ENCODE measurements around the gene MRC1. TPM values are rescaled to one million over a fixed set of nuclear protein-coding genes. Genes with fewer than 3 reads are reported as not detected.

The MRC1 gene
- total RNA-seq, 4 donors from 2014 or later = 9.8 to 88.6 (median 50.3) TPM

- no peak for ATAC-seq
- Histone ChIP-seq H3K4me1 (peaks cover 0 to 48% (median 2%) of the 10 kb centered on the region in 3 donors), H3K27ac (peak overlapping the region in 3 of 4 donors; percentile 23 to 46 (median 45)), H3K9me3 (no peaks in the 10 kb centered on the region), H3K4me3 (no peak overlapping the region), H3K27me3 (no peaks in the 10 kb centered on the region), H3K36me3 (no peaks in the 10 kb centered on the region)
- 40 to 100% methylated on average over 1 to 5 of the region's 5 CpGs for WGBS, 2 donors (ENCODE audit: low coverage in 1 of 2)
- no peak for TF ChIP-seq POLR2A (IDR thresholded peaks at IDR 0.05)
- TF ChIP-seq, protein P1, sequence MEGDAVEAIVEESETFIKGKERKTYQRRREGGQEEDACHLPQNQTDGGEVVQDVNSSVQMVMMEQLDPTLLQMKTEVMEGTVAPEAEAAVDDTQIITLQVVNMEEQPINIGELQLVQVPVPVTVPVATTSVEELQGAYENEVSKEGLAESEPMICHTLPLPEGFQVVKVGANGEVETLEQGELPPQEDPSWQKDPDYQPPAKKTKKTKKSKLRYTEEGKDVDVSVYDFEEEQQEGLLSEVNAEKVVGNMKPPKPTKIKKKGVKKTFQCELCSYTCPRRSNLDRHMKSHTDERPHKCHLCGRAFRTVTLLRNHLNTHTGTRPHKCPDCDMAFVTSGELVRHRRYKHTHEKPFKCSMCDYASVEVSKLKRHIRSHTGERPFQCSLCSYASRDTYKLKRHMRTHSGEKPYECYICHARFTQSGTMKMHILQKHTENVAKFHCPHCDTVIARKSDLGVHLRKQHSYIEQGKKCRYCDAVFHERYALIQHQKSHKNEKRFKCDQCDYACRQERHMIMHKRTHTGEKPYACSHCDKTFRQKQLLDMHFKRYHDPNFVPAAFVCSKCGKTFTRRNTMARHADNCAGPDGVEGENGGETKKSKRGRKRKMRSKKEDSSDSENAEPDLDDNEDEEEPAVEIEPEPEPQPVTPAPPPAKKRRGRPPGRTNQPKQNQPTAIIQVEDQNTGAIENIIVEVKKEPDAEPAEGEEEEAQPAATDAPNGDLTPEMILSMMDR (IDR thresholded peaks at IDR 0.05) = no peak
- TF ChIP-seq EP300 (IDR thresholded peaks at IDR 0.05) = no peak
- TF ChIP-seq POLR2AphosphoS5 (IDR thresholded peaks at IDR 0.05) = no peak
Observed at GRCh38 chr10:17913604-17914003, 104.5 kb downstream of the MRC1 start.

DNA sequence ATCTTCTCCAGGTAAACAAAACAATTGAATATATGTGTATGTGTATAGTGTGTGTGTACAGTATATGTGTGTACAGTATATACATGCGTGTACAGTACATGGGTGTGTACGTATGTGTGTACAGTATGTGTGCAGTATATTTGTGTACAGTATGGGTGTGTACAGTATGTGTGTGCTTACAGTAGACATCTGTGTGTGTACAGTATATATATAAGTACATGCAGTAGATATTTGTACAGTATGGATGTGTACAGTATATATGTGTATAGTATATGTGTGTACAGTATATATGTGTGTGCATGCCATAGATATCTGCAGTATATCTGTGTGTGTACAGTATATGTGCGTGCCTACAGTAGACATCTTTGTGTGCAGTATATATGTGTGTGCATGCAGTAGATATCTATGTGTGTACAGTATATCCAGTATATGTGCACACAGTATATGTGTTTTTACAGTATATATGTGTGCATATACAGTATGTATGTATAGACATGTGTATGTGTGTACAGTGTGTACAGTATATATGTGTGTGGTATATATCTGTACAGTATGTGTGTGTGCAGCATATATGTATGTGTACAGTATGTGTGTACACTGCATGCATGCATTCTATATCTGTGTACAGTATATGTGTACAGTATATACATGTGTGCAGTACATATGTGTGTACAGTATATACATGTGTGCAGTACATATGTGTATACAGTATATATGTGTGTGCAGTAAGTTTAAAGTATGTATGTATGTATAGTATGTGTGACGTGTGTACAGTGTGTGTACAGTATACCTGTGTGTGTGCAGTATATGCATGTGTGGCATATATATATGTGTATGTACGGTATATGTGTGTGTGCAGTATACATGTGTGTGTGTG, 105.3 kb downstream of the MRC1 start:
- no peaks in the 10 kb centered on the region for H3K9me3 ChIP-seq

DNA sequence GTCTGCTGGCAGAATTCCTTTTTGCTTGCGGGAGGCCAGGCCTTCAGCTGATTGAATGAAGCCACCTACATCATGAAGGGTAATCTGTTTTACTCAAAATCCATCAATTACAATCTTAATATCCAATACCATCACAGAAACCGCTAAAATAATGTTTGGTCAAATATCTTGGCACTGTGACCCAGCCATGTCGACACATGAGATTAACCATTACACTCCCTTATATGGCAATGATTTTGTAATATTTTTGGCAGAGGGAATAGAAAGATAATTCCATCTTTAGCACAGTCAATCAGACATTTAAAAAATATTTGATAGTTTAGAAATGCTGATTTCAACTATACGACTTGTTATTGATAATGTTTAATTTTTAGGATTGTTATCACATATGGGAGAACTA, 106.0 kb downstream of the MRC1 start:
- Histone ChIP-seq H3K4me3 (no peak overlapping the region), H3K27ac (peak overlapping the region in 1 of 4 donors; percentile 35), H3K9me3 (no peaks in the 10 kb centered on the region), H3K4me1 (peaks cover 0 to 37% (median 2%) of the 10 kb centered on the region in 3 donors), H3K36me3 (no peaks in the 10 kb centered on the region), H3K27me3 (no peaks in the 10 kb centered on the region)
- WGBS, 2 donors (ENCODE audit: low coverage in 1 of 2) = 30 to 48% methylated on average over 3 to 4 of the region's 4 CpGs
- peak; percentile 38 for ATAC-seq
- TF ChIP-seq POLR2AphosphoS5 (IDR thresholded peaks at IDR 0.05) (peak; percentile 68), EP300 (IDR thresholded peaks at IDR 0.05) (no peak)

More for the DNA sequence above, 105.3 kb downstream of the MRC1 start:
- Histone ChIP-seq H3K4me1 (peaks cover 0 to 44% (median 2%) of the 10 kb centered on the region in 3 donors), H3K36me3 (no peaks in the 10 kb centered on the region), H3K27ac (peak overlapping the region in 1 of 4 donors; percentile 35), H3K4me3 (no peak overlapping the region), H3K27me3 (no peaks in the 10 kb centered on the region)
- WGBS, 2 donors (ENCODE audit: low coverage in 1 of 2) = 73 to 88% methylated on average over 5 of the region's 5 CpGs
- no peak for ATAC-seq
- TF ChIP-seq POLR2AphosphoS5 (IDR thresholded peaks at IDR 0.05) (no peak), POLR2A (IDR thresholded peaks at IDR 0.05) (no peak), EP300 (IDR thresholded peaks at IDR 0.05) (no peak)
- TF ChIP-seq, protein P1 (IDR thresholded peaks at IDR 0.05) = no peak

GRCh38 chr10:17918187-17918903, 109.2 kb downstream of the MRC1 start:
- ATAC-seq = no peak
- no peaks in the 10 kb centered on the region for H3K9me3 ChIP-seq
- H3K4me3 ChIP-seq = no peak overlapping the region
- 63 to 76% methylated on average over 10 of the region's 12 CpGs for WGBS, 2 donors (ENCODE audit: low coverage in 1 of 2)
- H3K27ac ChIP-seq = no peak overlapping the region
- no peaks in the 10 kb centered on the region for H3K27me3 ChIP-seq
- no peaks in the 10 kb centered on the region for H3K36me3 ChIP-seq
- no peak for TF ChIP-seq POLR2A (IDR thresholded peaks at IDR 0.05)
- peaks cover 0 to 22% (median 2%) of the 10 kb centered on the region in 3 donors for H3K4me1 ChIP-seq

GRCh38 chr10:17921378-17921777, 112.2 kb downstream of the MRC1 start:
- 33 to 67% methylated on average over 3 of the region's 3 CpGs for WGBS, 2 donors (ENCODE audit: low coverage in 1 of 2)
- TF ChIP-seq POLR2AphosphoS5 (IDR thresholded peaks at IDR 0.05) = no peak
- no peak for ATAC-seq
- no peak overlapping the region for H3K4me3 ChIP-seq
- no peaks in the 10 kb centered on the region for H3K36me3 ChIP-seq
- H3K27ac ChIP-seq = no peak overlapping the region
- no peaks in the 10 kb centered on the region for H3K9me3 ChIP-seq
- H3K27me3 ChIP-seq = no peaks in the 10 kb centered on the region
- peaks cover 0 to 7% (median 0%) of the 10 kb centered on the region in 3 donors for H3K4me1 ChIP-seq

- ATAC-seq = peak; percentile 65
- peak; percentile 59 for TF ChIP-seq POLR2AphosphoS5 (IDR thresholded peaks at IDR 0.05)
- TF ChIP-seq, protein P1 (IDR thresholded peaks at IDR 0.05) = no peak
- no peaks in the 10 kb centered on the region for H3K27me3 ChIP-seq
- no peak overlapping the region for H3K4me3 ChIP-seq
- WGBS, 2 donors (ENCODE audit: low coverage in 1 of 2) = 56% methylated on average over 3 of the region's 4 CpGs; no CpG with 5 or more reads in 1 of the 2 donors
- H3K9me3 ChIP-seq = no peaks in the 10 kb centered on the region
- H3K36me3 ChIP-seq = no peaks in the 10 kb centered on the region
- H3K27ac ChIP-seq = no peak overlapping the region
- peaks cover 0 to 7% (median 0%) of the 10 kb centered on the region in 3 donors for H3K4me1 ChIP-seq
Observed at GRCh38 chr10:17923728-17924127, 114.6 kb downstream of the MRC1 start.

Data from gastroesophageal sphincter (tissue), 4 donors.